NCI-H1694 treated with DMSO at 0.1 percent for 48 hours (cell line): Measurements from ENCODE around the gene EMC10.
"Not testable (repeated sequence)": the region's sequence is repeated elsewhere in the genome, so short reads cannot be mapped to it uniquely, and the experiment has no call there.

Experiments used
- DNase-seq: peaks from one replicate; lab custom pipeline; 2025; lab: John Stamatoyannopoulos, UW

Gene EMC10

DNA sequence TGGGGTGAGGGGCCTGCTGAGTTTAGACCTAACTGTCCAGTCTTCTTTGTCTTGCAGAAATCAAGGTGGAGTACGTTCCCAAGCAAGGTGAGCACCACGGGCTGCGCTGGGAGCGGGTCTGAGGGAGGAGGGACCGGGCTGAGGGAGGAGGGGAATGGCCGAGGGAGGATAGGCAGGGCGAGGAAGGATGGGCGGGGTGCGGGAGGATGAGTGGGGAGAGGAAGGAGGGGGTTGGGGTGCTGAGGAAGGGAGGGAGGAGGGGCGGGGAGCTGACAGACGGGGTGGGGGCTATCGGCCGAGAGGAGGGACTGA is 25.1 kb upstream of the EMC10 start:
- DNase-seq = no peak

- no peak for DNase-seq
Observed at GRCh38 chr19:50453243-50453642, 23.1 kb upstream of the EMC10 start.

DNA sequence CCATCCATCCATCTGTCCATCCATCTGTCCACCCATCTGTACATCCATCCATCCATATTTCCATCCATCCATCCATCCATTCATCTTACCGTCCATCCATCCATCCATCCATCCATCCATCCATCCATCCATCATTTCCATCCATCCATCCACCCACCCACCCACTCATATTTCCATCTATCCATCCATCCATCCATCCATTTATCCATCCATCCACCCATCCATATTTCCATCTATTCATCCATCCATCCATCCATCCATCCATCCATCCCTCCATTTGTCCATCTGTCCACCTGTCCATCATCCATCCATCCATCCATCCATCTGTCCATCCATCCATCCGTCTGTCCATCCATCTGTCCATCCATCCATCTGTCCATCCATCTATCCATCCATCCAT is 20.3 kb upstream of the EMC10 start:
- no peak for DNase-seq

DNA sequence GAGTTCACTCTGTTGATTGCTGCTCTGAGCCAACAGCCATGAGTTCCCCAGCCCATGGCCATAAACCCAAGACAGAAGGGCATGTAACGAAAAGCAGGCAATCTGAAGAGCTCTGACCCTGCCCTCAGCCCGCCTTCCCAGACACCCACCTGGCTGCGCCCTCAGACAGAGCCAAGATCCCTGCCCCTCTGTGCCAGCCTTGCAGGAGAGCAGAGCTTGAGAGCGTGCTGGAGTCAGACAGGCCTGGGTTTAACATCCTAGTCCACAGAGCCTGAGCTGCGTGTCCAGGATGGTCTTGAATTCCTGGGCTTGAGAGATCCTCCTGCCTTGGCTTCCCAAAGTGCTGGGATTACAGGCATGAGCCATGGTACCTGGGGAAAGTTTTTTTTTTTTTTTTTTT is 19.0 kb upstream of the EMC10 start:
- no peak for DNase-seq

DNA sequence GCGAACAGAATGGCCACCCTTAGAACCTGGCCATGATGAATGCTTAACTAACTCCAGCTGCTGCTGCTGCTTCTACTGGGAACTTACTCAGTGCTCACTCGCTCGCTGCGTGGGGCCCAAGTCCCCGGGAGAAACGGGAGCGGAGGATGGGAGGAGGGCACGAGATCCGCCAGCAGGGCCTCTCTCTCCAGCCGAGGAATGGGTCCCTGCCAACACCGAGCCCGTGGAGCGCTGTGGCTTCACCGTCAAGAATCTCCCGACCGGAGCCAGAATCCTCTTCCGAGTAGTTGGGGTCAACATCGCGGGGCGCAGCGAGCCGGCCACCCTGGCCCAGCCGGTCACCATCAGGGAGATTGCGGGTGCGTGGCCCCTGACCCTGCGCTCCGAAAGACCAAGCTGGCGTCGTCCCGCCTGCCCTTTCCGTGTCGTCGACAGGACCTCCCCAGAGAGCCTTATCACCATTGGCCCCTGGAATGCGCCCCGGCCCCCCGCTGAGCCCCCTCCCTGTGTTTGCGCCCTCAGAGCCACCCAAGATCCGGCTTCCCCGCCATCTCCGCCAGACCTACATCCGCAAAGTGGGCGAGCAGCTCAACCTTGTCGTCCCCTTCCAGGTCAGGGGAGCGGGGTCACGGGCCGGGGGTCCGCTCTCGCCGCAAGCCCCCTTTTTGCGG is 17.8 kb upstream of the EMC10 start:
- no peak for DNase-seq

- DNase-seq = no peak
Observed at GRCh38 chr19:50459067-50459456, 17.2 kb upstream of the EMC10 start.

DNA sequence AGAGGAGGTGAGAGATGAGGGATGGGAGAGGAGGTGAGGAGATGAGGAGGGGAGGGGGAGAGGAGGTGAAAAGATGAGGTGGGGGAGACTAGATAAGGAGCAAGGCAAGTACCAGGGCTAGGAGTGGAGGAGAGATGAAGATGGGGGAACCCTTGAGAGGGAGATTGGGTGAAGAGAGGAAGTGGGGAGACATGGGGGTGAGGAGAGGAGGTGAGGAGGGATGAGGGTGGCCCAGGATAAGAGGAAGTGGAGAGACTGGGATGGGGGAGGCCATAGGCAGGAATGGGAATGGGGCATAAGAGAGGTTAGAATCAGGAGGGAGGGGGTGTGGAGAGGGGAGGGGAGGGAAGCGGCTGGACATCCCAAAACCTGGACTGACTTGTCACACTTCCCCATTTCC is 16.7 kb upstream of the EMC10 start:
- no peak for DNase-seq

DNA sequence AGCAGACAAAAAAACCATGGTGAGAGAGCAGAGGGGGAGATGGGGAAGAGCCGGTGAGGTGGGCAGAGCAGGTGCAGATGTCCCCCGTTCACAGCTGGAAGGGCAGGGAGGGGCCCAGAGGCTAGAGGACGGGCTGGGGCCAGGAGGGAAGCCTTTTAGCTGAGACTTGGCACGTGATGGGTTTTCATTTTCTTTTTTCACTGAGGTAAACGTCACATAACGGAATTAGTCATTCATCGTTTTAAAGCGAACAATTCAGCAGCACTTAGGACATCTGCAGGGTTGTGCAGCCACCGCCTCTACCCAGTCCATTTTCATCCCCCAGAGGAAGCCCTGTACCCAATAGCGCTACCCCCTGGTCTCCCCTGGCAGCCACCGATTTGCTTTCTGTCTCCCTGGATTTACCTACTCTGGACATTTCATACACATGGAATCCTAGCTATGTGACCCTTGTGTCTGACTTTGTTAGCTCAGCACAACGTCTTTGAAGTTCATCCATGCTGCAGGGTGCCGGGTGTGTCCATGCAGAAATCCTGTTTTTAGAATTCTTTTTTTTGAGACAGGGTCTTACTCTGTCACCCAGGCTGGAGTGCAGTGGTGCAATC is 16.0 kb upstream of the EMC10 start:
- DNase-seq = no peak

DNA sequence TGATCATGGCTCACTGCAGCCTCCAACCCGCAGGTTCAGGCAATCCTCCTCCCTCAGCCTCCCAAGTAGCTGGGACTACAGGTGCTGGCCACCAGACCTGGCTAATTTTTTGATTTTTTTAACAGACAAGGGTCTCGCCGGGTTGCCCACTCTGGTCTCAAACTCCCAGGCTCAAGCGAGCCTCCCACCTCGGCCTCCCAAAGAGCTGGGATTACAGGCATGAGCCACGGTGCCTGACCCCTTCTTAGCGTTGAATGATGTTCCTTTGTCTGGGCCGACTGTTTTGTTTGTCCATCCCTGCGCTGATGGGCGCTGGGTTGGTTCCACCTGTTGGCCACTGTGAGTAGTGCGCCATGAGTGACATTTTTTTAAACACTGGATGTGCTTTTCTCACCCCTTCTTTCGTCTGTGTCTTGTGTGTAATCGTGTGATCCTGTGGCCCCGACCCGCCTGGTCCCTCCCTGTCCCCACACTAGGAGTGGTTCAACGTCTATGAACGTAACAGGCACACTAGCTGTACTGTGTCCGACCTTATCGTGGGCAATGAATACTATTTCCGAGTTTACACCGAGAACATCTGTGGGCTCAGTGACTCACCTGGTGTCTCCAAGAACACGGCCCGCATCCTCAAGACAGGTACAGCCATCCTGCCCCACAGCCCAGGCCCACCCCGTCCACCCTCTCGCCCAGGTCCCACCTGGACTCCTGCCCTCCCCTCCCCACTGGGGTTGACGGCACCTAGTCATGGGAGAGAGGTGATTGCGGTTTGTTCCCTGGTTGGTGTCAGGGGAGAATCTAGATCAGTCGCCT is 15.0 kb upstream of the EMC10 start:
- peak; percentile 36 for DNase-seq

- DNase-seq = no peak
Observed at GRCh38 chr19:50462970-50463369, 13.3 kb upstream of the EMC10 start.

GRCh38 chr19:50464348-50464747 is 12.0 kb upstream of the EMC10 start:
- no peak for DNase-seq

DNA sequence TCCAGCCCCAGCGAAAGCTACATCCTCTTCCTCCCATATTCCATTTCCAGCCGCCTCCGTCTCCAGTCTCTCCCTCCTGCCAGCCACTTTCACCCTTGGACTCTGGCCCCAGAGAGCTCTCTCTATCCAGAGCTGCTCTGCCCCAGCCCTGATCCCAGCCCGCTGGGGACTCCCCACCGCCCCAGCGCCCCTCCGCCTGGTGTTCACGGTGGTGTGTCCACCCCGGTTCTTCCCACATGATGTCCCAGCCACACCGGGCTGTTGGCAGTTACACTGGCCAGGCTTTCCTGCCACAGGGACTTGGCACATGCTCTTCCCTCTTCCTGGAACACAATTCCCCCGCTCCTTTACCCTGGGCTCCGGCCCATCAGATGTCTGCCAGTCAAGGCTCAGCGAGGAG is 11.3 kb upstream of the EMC10 start:
- no peak for DNase-seq

DNA sequence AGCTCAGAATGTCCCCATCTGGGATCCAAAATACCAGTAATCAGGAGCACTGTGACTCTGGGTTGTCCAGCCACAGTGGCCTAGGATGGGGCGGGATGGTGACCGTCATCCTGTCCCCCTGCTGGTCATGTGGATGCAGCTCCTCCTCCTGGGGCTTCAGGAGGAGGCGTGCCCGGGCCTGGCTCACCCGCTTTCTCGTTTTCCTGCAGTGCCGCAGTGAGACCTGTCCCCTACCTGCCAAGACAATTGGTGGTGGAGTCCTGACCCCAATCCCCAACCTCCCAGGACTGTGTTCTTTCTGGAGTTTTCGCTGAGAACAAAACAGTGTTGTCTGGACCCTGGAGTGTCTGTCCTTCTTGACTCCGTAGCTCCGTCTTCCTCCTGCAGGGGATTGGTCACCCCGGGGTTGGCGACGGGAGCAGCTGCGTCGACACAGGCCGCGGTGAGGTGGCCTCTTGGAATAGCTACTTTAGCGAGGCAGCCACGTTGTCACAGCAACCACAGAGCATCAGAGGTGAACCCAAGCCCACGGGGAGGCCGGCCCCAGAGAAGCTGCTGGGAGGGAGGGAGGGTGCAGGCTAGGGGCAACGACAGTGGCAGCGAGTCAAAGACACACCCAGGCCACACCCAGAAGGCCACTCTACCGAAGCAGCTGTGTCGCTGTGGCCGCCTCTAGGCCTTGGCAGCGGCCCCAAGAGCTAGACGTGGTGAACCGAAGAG is 10.2 kb upstream of the EMC10 start:
- no peak for DNase-seq

DNA sequence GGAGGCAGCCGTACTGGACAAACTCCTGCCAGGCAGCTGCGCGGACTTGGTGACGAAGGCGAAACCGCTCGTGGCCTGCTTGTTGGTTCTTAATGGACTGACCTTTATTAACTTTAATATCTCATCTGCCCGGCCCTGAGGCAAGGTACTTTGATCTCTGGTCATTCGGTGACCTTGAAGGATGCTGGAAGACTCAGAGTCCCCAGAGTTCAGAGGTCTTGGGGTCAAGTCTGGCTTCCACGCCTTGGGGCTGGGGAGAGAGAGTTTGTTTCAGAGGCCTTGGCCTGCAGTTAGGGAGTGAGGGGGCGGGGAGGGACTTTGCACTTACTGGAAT is 9.6 kb upstream of the EMC10 start:
- DNase-seq = no peak

DNA sequence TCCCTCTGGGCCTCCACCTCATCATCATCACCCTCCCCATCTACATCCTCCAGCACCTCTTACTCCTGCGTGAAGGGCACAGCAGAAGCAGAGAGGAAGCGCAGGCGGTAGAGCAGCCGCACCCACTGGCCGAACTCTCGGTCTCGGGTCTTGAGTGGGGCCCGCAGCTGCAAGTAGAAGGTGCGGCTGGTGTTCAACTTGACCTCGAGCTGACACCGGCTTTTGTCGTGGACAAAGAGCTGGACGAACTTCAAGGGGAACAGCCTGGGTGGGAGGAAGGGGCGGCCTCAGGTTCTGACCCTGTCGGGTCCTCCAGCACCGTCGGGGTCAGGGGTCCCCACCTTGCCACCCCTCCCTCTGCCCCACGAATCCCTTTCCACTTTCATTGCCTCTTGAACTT is 8.7 kb upstream of the EMC10 start:
- no peak for DNase-seq

- DNase-seq = no peak
Observed at GRCh38 chr19:50468818-50469217, 7.5 kb upstream of the EMC10 start.

- DNase-seq = not testable (repeated sequence)
Observed at GRCh38 chr19:50473336-50473735, 3.0 kb upstream of the EMC10 start.

DNA sequence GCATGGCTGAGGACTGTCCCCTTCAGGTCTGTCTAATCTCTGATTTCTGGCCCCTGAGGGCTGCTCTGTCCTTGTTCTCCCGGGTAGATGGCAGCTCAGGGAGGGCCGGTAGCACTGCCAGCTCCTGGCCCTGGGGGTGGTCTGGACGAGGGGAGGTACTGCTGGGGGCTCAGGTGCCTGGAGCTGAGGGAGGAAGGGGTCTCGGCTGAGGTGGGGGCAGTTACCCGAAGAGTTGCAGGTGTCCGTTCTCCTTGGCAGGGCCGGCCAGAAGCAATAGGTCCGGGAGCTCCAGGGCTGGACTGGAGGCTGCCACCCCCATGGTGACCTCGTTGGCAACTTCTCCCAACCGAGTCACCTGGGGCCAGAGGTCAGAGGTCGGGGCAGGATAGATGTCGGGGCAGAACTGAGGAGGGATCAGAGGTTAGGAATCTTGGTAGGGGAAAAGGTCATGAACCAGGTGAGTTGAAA is 1.2 kb upstream of the EMC10 start:
- no peak for DNase-seq

GRCh38 chr19:50475736-50476223 is 527 bp upstream of the EMC10 start:
- DNase-seq = no peak

- DNase-seq = no peak
Observed at GRCh38 chr19:50476907-50477238, 566 bp downstream of the EMC10 start.

GRCh38 chr19:50477751-50478515 is 1.6 kb downstream of the EMC10 start:
- no peak for DNase-seq
